Gastroesophageal sphincter (tissue), 4 donors: Measurements from ENCODE around the gene TNK2. TPM values are rescaled to one million over a fixed set of nuclear protein-coding genes. Genes with fewer than 3 reads are reported as not detected.
"Not testable (repeated sequence)": the region's sequence is repeated elsewhere in the genome, so short reads cannot be mapped to it uniquely, and the experiment has no call there.

Experiments
- ATAC-seq: fragments of 150-250 bp; one replicate; pipeline ENCODE4 v1.9.1; 2016; ENCODE audit warnings: mild to moderate bottlenecking, moderate library complexity
- H3K27ac ChIP-seq, 4 donors: fragments of 200-600 bp; sonication (generic) in 3 of 4; 1 replicate in 3 of 4; 2 replicates in 1 of 4; pipeline ENCODE4 v1.5.1; 2016 to 2019
- H3K27me3 ChIP-seq: fragments of 200-600 bp; sonication (generic); one replicate; pipeline ENCODE4 v1.5.1; 2019
- H3K36me3 ChIP-seq, 2 donors: fragments of 200-600 bp; sonication (generic); one replicate each; pipeline ENCODE4 v1.5.1; 2019; ENCODE audit warnings: control low read depth in 1 of 2
- H3K4me1 ChIP-seq, 3 donors: fragments of 200-600 bp; sonication (generic); 1 replicate in 2 of 3; 2 replicates in 1 of 3; pipeline ENCODE4 v1.5.1; 2016 to 2019; ENCODE audit warnings: control low read depth in 2 of 3
- H3K4me3 ChIP-seq, 2 donors: fragments of 200-600 bp; sonication (generic); one replicate each; pipeline ENCODE4 v1.5.1; 2019; ENCODE audit warnings: mild to moderate bottlenecking in 1 of 2, moderate library complexity in 1 of 2
- H3K9me3 ChIP-seq, 3 donors: fragments of 200-600 bp; sonication (generic); one replicate each; pipeline ENCODE4 v1.5.1; 2017 to 2019; ENCODE audit warnings: control low read depth in 2 of 3
- EP300 ChIP-seq: sonication (generic); formaldehyde crosslinking; IDR thresholded peaks from one replicate; pipeline ENCODE4 v1.6.1; 2017; ENCODE audit warnings: antibody characterized with exemption, mild to moderate bottlenecking
- POLR2A ChIP-seq, 2 donors: fragments of 450-650 bp; IDR thresholded peaks; one replicate each; pipeline ENCODE4 v1.6.1; 2017; ENCODE audit warnings: antibody characterized with exemption in 2 of 2, mild to moderate bottlenecking in 2 of 2, moderate library complexity in 1 of 2
- POLR2AphosphoS5 ChIP-seq: sonication (generic); formaldehyde crosslinking; IDR thresholded peaks from one replicate; pipeline ENCODE4 v1.6.1; 2017; ENCODE audit warnings: antibody characterized with exemption
- WGBS, 2 donors: methylation state at CpG; one replicate each; pipeline ENCODE4 v1.1.5; 2018; ENCODE audit warnings: low coverage in 1 of 2; 5-methylcytosine and 5-hydroxymethylcytosine counted together
- total RNA-seq, 4 donors: library from RNA; depleted of rRNA; stranded (reverse); fragments of >200 nt; gene quantifications; one replicate each; pipeline ENCODE4 v1.1.0, GENCODE V29; 2016
- TF ChIP-seq, protein P1 (sequence below), 4 experiments: fragments of 200-600 bp in 2 of 4; fragments of 450-650 bp in 2 of 4; sonication (generic) in 1 of 4; IDR thresholded peaks; one replicate each; pipeline ENCODE4 v1.5.1; 2017 to 2019; ENCODE audit warnings: antibody characterized with exemption in 4 of 4, mild to moderate bottlenecking in 2 of 4, moderate library complexity in 2 of 4

The TNK2 gene
- total RNA-seq, 4 donors from 2014 or later = 14.5 to 28.8 (median 23.9) TPM

DNA sequence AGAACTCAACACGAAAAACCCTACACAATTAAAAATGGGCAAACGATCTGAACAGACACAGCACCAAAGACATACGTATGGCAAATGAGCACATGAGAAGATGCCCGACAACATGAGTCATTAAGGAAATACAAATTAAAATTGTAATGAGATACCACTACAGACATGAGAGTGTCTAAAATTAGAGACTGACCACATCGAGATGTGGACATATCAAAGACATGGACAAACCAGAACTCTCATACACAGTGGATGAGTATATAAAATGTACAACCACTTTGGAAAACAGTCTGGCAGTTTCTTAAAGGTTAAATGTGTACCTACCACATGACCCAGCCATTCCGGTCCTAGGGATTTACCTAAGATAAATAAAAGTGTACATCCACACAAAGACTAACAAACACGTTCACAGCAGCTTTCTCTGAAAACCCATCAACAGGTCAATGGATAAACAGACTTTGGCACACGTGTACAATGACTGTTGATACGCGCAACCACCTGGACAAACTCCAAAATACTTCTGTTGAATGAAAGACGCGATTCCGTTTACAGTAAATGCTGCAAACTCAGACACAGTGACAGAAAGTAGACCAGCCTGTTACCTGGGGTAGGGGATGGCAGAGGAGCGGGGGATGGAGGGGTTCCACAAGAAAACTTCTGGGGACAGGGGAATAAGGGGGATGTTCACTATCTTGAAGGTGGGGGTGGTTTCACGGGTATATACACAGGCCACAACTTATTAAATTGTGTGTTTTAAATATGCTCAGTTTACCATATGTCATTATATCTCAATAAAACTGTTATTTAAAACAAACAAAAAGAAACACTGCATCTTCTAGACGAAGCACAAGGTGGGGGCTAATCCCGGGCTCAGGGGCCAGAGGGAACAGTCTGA lies 2.1 kb downstream of the TNK2 start:
- Histone ChIP-seq H3K27ac (peak overlapping the region in 3 of 4 donors; percentile 10 to 86 (median 82)), H3K27me3 (no peaks in the 10 kb centered on the region), H3K9me3 (no peaks in the 10 kb centered on the region), H3K36me3 (no peaks in the 10 kb centered on the region), H3K4me1 (peaks cover 0 to 62% (median 19%) of the 10 kb centered on the region in 3 donors), H3K4me3 (peak overlapping the region in 1 of 2 donors; percentile 89)
- 62 to 64% methylated on average over 17 of the region's 17 CpGs for WGBS, 2 donors
- TF ChIP-seq, protein P1, sequence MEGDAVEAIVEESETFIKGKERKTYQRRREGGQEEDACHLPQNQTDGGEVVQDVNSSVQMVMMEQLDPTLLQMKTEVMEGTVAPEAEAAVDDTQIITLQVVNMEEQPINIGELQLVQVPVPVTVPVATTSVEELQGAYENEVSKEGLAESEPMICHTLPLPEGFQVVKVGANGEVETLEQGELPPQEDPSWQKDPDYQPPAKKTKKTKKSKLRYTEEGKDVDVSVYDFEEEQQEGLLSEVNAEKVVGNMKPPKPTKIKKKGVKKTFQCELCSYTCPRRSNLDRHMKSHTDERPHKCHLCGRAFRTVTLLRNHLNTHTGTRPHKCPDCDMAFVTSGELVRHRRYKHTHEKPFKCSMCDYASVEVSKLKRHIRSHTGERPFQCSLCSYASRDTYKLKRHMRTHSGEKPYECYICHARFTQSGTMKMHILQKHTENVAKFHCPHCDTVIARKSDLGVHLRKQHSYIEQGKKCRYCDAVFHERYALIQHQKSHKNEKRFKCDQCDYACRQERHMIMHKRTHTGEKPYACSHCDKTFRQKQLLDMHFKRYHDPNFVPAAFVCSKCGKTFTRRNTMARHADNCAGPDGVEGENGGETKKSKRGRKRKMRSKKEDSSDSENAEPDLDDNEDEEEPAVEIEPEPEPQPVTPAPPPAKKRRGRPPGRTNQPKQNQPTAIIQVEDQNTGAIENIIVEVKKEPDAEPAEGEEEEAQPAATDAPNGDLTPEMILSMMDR (IDR thresholded peaks at IDR 0.05) = no peak
- TF ChIP-seq POLR2AphosphoS5 (no peak), POLR2A (IDR thresholded peaks at IDR 0.05) (no peak), EP300 (no peak)
- no peak for ATAC-seq

DNA sequence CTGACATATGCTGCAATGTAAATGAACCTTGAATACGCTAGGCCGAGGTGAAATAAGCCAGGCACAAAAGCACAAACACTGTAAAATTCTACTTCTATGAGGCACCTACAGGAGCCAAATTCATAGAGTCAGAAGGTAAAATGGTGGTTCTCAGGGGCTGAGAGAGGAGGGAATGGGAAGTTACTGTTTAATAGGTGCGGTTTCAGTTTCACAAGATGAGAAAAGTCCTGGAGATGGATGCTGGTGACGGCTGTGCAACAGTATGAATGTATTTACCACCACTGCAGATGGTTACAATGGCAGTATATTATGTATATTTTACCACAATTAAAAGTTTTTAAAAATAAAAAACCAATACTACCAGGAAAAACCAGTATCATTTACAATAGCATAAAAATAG lies 4.0 kb downstream of the TNK2 start:
- TF ChIP-seq POLR2A (IDR thresholded peaks at IDR 0.05) = no peak
- TF ChIP-seq, protein P1 (IDR thresholded peaks at IDR 0.05) = no peak
- TF ChIP-seq POLR2AphosphoS5 = no peak
- TF ChIP-seq EP300 = no peak
- Histone ChIP-seq H3K4me1 (peaks cover 0 to 55% (median 17%) of the 10 kb centered on the region in 3 donors), H3K27ac (no peak overlapping the region), H3K9me3 (no peaks in the 10 kb centered on the region), H3K27me3 (no peaks in the 10 kb centered on the region), H3K4me3 (no peak overlapping the region), H3K36me3 (no peaks in the 10 kb centered on the region)
- no peak for ATAC-seq
- WGBS, 2 donors = 79 to 94% methylated on average over 3 to 4 of the region's 4 CpGs

DNA sequence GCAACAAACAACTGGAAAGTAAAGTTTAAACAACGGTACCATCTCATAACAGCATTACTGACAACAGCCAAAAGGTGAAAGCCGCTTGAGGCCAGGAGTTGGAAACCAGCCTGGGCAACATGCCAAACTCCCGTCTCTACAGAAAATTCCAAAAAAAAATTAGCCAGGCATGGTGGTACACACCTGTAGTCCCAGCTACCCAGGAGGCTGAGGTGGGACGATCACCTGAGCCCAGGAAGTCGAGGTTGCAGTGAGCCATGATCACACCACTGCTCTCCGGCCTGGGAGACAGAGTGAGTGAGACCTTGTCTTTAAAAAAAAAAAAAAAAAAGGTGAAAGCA lies 4.4 kb downstream of the TNK2 start:
- Histone ChIP-seq H3K9me3 (no peaks in the 10 kb centered on the region), H3K27me3 (no peaks in the 10 kb centered on the region), H3K36me3 (no peaks in the 10 kb centered on the region), H3K4me3 (no peak overlapping the region), H3K4me1 (peaks cover 0 to 54% (median 17%) of the 10 kb centered on the region in 3 donors), H3K27ac (no peak overlapping the region)
- TF ChIP-seq EP300 (no peak), POLR2A (IDR thresholded peaks at IDR 0.05) (no peak), POLR2AphosphoS5 (no peak)
- TF ChIP-seq, protein P1 (IDR thresholded peaks at IDR 0.05) = no peak
- WGBS, 2 donors = 72 to 76% methylated on average over 5 to 6 of the region's 6 CpGs
- ATAC-seq = no peak

DNA sequence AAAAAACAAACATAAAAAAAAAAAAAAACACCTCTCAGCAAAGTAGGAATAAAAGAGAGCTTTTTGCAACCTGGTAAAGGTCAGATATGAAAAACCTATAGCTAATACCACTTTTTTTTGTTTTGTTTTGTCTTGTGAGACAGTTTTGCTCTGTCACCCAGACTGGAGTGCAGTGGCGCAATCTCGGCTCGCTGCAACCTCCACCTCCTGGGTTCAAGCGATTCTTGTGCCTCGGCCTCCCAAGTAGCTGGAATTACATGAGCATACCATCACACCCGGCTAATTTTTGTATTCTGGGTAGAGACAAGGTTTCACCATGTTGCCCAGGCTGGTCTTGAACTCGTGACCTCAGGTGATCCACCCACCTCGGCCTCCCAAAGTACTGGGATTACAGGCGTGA lies 5.7 kb downstream of the TNK2 start:
- 87 to 96% methylated on average over 5 to 9 of the region's 9 CpGs for WGBS, 2 donors
- H3K4me3 ChIP-seq, H3K9me3 ChIP-seq, H3K27me3 ChIP-seq, H3K36me3 ChIP-seq, ATAC-seq, H3K27ac ChIP-seq: not testable (repeated sequence)
- peaks cover 0 to 49% (median 11%) of the 10 kb centered on the region in 3 donors for H3K4me1 ChIP-seq

DNA sequence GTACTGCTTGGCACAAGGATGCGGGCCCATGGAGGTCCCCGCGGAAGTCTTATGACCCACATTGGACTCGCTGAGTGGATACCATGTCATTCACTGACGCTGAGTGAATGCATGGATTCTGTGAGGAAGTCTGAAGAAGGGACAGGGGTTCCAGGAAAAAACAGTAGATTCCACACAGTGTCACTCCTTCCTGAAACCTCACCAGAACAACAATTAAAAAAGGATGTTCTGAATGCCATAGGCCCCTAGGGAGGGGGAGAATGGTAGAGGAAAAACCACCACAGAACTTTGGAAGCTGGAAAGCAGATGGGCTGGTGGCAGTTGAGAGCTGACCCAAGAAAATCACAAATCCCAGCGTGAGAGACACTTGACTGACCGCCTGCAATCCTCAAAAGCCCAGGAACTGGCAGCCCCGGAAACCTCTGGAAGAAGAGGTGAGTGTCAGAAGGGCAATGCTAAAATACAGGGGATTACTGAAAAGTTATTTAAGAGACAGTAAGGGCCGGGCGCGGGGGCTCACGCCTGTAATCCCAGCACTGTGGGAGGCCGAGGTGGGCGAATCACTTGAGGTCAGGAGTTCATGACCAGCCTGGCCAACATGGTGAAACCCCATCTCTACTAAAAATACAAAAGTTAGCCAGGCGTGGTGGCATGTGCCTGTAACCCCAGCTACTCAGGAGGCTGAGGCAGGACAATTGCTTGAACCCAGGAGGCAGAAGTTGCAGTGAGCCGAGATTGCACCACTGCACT lies 6.3 kb downstream of the TNK2 start:
- not testable (repeated sequence) for H3K4me3 ChIP-seq, H3K27me3 ChIP-seq, ATAC-seq, H3K9me3 ChIP-seq, H3K36me3 ChIP-seq
- WGBS, 2 donors = 80 to 85% methylated on average over 3 to 8 of the region's 16 CpGs
- Histone ChIP-seq H3K4me1 (peaks cover 0 to 49% (median 9%) of the 10 kb centered on the region in 3 donors), H3K27ac (peak overlapping the region in 2 of 4 donors; percentile 43 to 63)
